ENCODE measurements around the gene PYCR2. TPM values are rescaled to one million over a fixed set of nuclear protein-coding genes. Genes with fewer than 3 reads are reported as not detected.

Gene PYCR2
- total RNA-seq, 4 donors from 2014 or later: 31.9 to 50.3 (median 42.5) TPM

GRCh38 chr1:225882694-225883615 lies 41.1 kb downstream of the PYCR2 start:
- H3K27me3 ChIP-seq: no peaks in the 10 kb centered on the region
- TF ChIP-seq POLR2A (IDR thresholded peaks at IDR 0.05): no peak
- TF ChIP-seq, protein P1, sequence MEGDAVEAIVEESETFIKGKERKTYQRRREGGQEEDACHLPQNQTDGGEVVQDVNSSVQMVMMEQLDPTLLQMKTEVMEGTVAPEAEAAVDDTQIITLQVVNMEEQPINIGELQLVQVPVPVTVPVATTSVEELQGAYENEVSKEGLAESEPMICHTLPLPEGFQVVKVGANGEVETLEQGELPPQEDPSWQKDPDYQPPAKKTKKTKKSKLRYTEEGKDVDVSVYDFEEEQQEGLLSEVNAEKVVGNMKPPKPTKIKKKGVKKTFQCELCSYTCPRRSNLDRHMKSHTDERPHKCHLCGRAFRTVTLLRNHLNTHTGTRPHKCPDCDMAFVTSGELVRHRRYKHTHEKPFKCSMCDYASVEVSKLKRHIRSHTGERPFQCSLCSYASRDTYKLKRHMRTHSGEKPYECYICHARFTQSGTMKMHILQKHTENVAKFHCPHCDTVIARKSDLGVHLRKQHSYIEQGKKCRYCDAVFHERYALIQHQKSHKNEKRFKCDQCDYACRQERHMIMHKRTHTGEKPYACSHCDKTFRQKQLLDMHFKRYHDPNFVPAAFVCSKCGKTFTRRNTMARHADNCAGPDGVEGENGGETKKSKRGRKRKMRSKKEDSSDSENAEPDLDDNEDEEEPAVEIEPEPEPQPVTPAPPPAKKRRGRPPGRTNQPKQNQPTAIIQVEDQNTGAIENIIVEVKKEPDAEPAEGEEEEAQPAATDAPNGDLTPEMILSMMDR (IDR thresholded peaks at IDR 0.05 in 4 of 5, conservative IDR thresholded peaks at IDR 0.05 in 1 of 5): no peak
- DNase-seq (peak; percentile 30 to 38), ATAC-seq (peak; percentile 37 to 42)
- H3K9me3 ChIP-seq: no peaks in the 10 kb centered on the region
- H3K4me3 ChIP-seq: peak overlapping the region; percentile 77 to 99 (median 88)
- peak overlapping the region; percentile 86 to 98 (median 89) for H3K27ac ChIP-seq
- no peaks in the 10 kb centered on the region for H3K36me3 ChIP-seq
- peaks cover 36 to 41% of the 10 kb centered on the region in 2 donors for H3K4me1 ChIP-seq
- intact Hi-C loops (cut with DNase I; ENCODE audit: low total_unique reads) (loop anchor here (1.0 to 10.0 kb wide), 5 partner anchors 66 to 179 kb away; partner anchors contain the start of genes H3-3A, SDE2 and SRP9), in situ Hi-C loops (cut with MboI; ENCODE audit: low sequenced_read_pairs in 4 of 4) (no loop called here)

GRCh38 chr1:225881959-225882693 lies 41.9 kb downstream of the PYCR2 start, which contains the start of gene TMEM63A:
TSS of gene TMEM63A (minus strand) at chr1:225882380. CDS start at chr1:225877580, 4,800 bp downstream.
- Histone ChIP-seq H3K36me3 (no peaks in the 10 kb centered on the region), H3K27ac (peak within 1 kb of the TSS; percentile 86 to 98 (median 89)), H3K4me1 (peaks cover 44 to 49% of the 10 kb centered on the region in 2 donors), H3K4me3 (peak within 1 kb of the TSS; percentile 77 to 99 (median 88)), H3K9me3 (no peaks in the 10 kb centered on the region), H3K27me3 (no peaks in the 10 kb centered on the region)
- in situ Hi-C loops (cut with MboI; ENCODE audit: low sequenced_read_pairs in 4 of 4) (no loop called here), intact Hi-C loops (cut with DNase I; ENCODE audit: low total_unique reads) (loop anchor here (1.0 to 10.0 kb wide), 6 partner anchors 43 to 180 kb away; partner anchors contain the start of genes H3-3A, PYCR2, SDE2 and SRP9)
- DNase-seq (peak; percentile 86 to 92), ATAC-seq (peak; percentile 70 to 73)
- peak; percentile 72 to 77 for TF ChIP-seq POLR2A (IDR thresholded peaks at IDR 0.05)
- TF ChIP-seq, protein P1 (IDR thresholded peaks at IDR 0.05 in 4 of 5, conservative IDR thresholded peaks at IDR 0.05 in 1 of 5): peak; percentile 43 to 71 (median 55)

DNA sequence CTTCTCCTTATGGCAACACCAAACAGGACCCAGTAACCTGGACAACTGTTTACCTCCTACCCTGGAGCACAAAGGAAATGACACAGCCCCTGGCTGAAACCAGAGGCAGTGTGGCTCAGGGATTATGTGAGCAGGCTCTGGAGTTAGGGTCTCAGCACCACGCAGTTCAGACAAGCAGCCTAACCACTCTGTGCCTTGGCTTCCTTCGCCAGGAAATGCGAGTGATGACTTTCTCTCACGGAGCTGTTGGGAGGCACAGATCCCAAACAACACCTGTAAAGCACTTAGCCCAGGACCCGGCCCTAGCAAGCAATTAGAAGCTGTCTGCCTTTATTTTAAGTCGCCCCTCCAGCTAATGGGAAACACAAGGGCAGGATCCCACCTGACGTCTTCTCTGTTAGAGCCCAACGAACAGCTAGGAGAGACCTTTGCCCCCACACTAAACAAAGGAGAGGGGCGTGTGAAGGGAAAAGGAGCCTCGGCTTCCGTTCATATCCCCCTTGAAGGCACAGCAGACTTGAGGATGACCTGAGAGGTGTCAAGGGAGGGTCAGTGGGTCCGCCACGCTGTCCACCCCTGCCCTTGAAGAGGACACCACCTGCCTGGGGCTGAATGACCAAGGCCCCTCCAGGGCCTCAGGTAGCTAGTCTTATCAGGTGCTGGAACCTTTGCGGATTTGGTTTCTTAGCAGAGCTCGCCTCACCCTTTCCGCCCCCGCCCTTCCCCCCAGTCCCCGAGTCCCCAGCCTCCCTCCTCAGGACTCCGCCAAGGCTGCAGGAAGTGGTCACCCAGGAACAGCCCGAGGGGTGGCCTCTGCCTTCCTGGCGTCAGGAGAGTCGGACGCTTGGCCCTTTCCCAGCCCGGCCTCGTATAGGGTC lies 42.7 kb downstream of the PYCR2 start:
- DNase-seq: peak; percentile 42 to 61
- H3K4me1 ChIP-seq: peaks cover 52 to 54% of the 10 kb centered on the region in 2 donors
- H3K36me3 ChIP-seq: no peaks in the 10 kb centered on the region
- in situ Hi-C loops (cut with MboI; ENCODE audit: low sequenced_read_pairs in 4 of 4) (no loop called here), intact Hi-C loops (cut with DNase I; ENCODE audit: low total_unique reads) (loop anchor here (2.0 to 10.0 kb wide), 4 partner anchors 43 to 181 kb away; partner anchors contain the start of genes H3-3A, PYCR2 and SDE2)
- ATAC-seq: peak; percentile 35
- H3K9me3 ChIP-seq: no peaks in the 10 kb centered on the region
- peak overlapping the region; percentile 86 to 98 (median 89) for H3K27ac ChIP-seq
- TF ChIP-seq POLR2A (IDR thresholded peaks at IDR 0.05): no peak
- TF ChIP-seq, protein P1 (IDR thresholded peaks at IDR 0.05 in 4 of 5, conservative IDR thresholded peaks at IDR 0.05 in 1 of 5): no peak
- H3K4me3 ChIP-seq: peak overlapping the region; percentile 77 to 99 (median 88)
- H3K27me3 ChIP-seq: no peaks in the 10 kb centered on the region

GRCh38 chr1:225880636-225881035 lies 43.4 kb downstream of the PYCR2 start:
- in situ Hi-C loops (cut with MboI; ENCODE audit: low sequenced_read_pairs in 4 of 4) (no loop called here), intact Hi-C loops (cut with DNase I; ENCODE audit: low total_unique reads) (loop anchor here (2.0 to 10.0 kb wide), 4 partner anchors 44 to 182 kb away; partner anchors contain the start of genes H3-3A, PYCR2 and SDE2)
- Histone ChIP-seq H3K36me3 (no peaks in the 10 kb centered on the region), H3K27me3 (no peaks in the 10 kb centered on the region), H3K27ac (peak overlapping the region; percentile 86 to 98 (median 89)), H3K9me3 (no peaks in the 10 kb centered on the region), H3K4me3 (peak overlapping the region in 3 of 4 donors; percentile 77 to 91 (median 85)), H3K4me1 (peaks cover 54 to 55% of the 10 kb centered on the region in 2 donors)
- DNase-seq: no peak
- TF ChIP-seq POLR2A (IDR thresholded peaks at IDR 0.05): no peak
- TF ChIP-seq, protein P1 (IDR thresholded peaks at IDR 0.05 in 4 of 5, conservative IDR thresholded peaks at IDR 0.05 in 1 of 5): no peak
- ATAC-seq: no peak
